ENCODE results near the gene PPM1J. TPM values are rescaled to one million over a fixed set of nuclear protein-coding genes. Genes with fewer than 3 reads are reported as not detected.
"Not testable (repeated sequence)": the region's sequence is repeated elsewhere in the genome, so short reads cannot be mapped to it uniquely, and the experiment has no call there.

PPM1J gene
- total and polyA plus RNA-seq, 8 donors, result 0.20 to 1.6 (median 0.87) TPM

GRCh38 chr1:112727716-112728115, 12.6 kb upstream of the PPM1J start:
- no peak for TF ChIP-seq CTCF (IDR thresholded peaks at IDR 0.05)
- Histone ChIP-seq H3K27ac (no peak overlapping the region), H3K36me3 (no peaks in the 10 kb centered on the region), H3K4me1 (no peaks in the 10 kb centered on the region), H3K4me3 (no peak overlapping the region), H3K9me3 (no peaks in the 10 kb centered on the region), H3K27me3 (no peaks in the 10 kb centered on the region)
- ATAC-seq, result no peak
- DNase-seq, result no peak
- FAIRE-seq, result no peak
- 50 to 70% methylated on average over 2 of the region's 2 CpGs for WGBS, 2 donors
- intact Hi-C loops (cut with DNase I), result no loop called here

GRCh38 chr1:112724240-112724639, 9.1 kb upstream of the PPM1J start:
- ATAC-seq, H3K4me1 ChIP-seq, H3K4me3 ChIP-seq, H3K36me3 ChIP-seq, DNase-seq, H3K27ac ChIP-seq, H3K27me3 ChIP-seq, FAIRE-seq, H3K9me3 ChIP-seq: not testable (repeated sequence)
- WGBS, 2 donors, result 86 to 93% methylated on average over 2 of the region's 4 CpGs
- intact Hi-C loops (cut with DNase I), result loop anchor here in 1 of 3 donors (5.0 kb wide), 1 partner anchor 78 kb away; no protein-coding TSS in a partner anchor

- Histone ChIP-seq H3K4me3 (no peak overlapping the region), H3K4me1 (peaks cover 0 to 3% (median 0%) of the 10 kb centered on the region in 3 donors), H3K27me3 (no peaks in the 10 kb centered on the region), H3K9me3 (no peaks in the 10 kb centered on the region), H3K36me3 (no peaks in the 10 kb centered on the region), H3K27ac (no peak overlapping the region)
- DNase-seq (no peak), FAIRE-seq (no peak), ATAC-seq (no peak)
- WGBS, 2 donors, result 77 to 85% methylated on average over 8 of the region's 8 CpGs
- TF ChIP-seq CTCF (IDR thresholded peaks at IDR 0.05), result no peak
- intact Hi-C loops (cut with DNase I), result loop anchor here in 1 of 3 donors (5.0 kb wide), 1 partner anchor 79 kb away; no protein-coding TSS in a partner anchor
Observed at GRCh38 chr1:112723511-112723839, 8.3 kb upstream of the PPM1J start.

- intact Hi-C loops (cut with DNase I), result loop anchor here in 1 of 3 donors (5.0 kb wide), 1 partner anchor 79 kb away; no protein-coding TSS in a partner anchor
- Histone ChIP-seq H3K4me1 (peaks cover 0 to 3% (median 0%) of the 10 kb centered on the region in 3 donors), H3K4me3 (no peak overlapping the region), H3K27me3 (no peaks in the 10 kb centered on the region), H3K36me3 (no peaks in the 10 kb centered on the region), H3K9me3 (no peaks in the 10 kb centered on the region), H3K27ac (no peak overlapping the region)
- no peak for DNase-seq
- peak in 3 of 4 donors; percentile 28 to 58 (median 50) for ATAC-seq
- WGBS, 2 donors, result 48 to 51% methylated on average over 35 of the region's 35 CpGs
- no peak for TF ChIP-seq CTCF (IDR thresholded peaks at IDR 0.05)
- no peak for FAIRE-seq
Observed at GRCh38 chr1:112722601-112723510, 7.7 kb upstream of the PPM1J start.

GRCh38 chr1:112721966-112722524, 6.9 kb upstream of the PPM1J start:
- 31 to 36% methylated on average over 10 of the region's 10 CpGs for WGBS, 2 donors

GRCh38 chr1:112721294-112721693, 6.2 kb upstream of the PPM1J start:
- DNase-seq, ATAC-seq, H3K4me1 ChIP-seq, FAIRE-seq, H3K4me3 ChIP-seq, H3K27ac ChIP-seq, H3K9me3 ChIP-seq, H3K36me3 ChIP-seq, H3K27me3 ChIP-seq: not testable (repeated sequence)
- WGBS, 2 donors, result 89 to 91% methylated on average over 2 of the region's 2 CpGs
- intact Hi-C loops (cut with DNase I), result loop anchor here in 2 of 3 donors (2.0 to 5.0 kb wide), 2 partner anchors 81 to 82 kb away; no protein-coding TSS in a partner anchor

More at GRCh38 chr1:112721966-112722524, 6.9 kb upstream of the PPM1J start:
- intact Hi-C loops (cut with DNase I), result loop anchor here in 2 of 3 donors (2.0 to 5.0 kb wide), 2 partner anchors 80 to 81 kb away; no protein-coding TSS in a partner anchor
- Histone ChIP-seq H3K4me3 (no peak overlapping the region), H3K36me3 (no peaks in the 10 kb centered on the region), H3K27ac (no peak overlapping the region), H3K27me3 (no peaks in the 10 kb centered on the region), H3K4me1 (peaks cover 0 to 3% (median 0%) of the 10 kb centered on the region in 3 donors), H3K9me3 (no peaks in the 10 kb centered on the region)
- ATAC-seq (peak in 3 of 4 donors; percentile 33 to 79 (median 64)), DNase-seq (peak in 4 of 6 donors; percentile 34 to 79 (median 46)), FAIRE-seq (no peak)
- TF ChIP-seq CTCF (IDR thresholded peaks at IDR 0.05), result no peak

All from pancreas (tissue), 10 donors.